D721Med (cell line): ENCODE data around the gene BEX5.
"Not testable (repeated sequence)": the region's sequence is repeated elsewhere in the genome, so short reads cannot be mapped to it uniquely, and the experiment has no call there.

Source experiments
- DNase-seq: peaks from one replicate; pipeline ENCODE4 v3.0.0; 2011; ENCODE audit warnings: low spot score; ENCODE audit not compliant: insufficient read length
- FAIRE-seq: peaks from 2 replicates; lab custom pipeline; 2011; peaks lifted over from hg19 to GRCh38; lab: Jason Lieb, UNC
- CTCF ChIP-seq: IDR thresholded peaks from 2 replicates; pipeline ENCODE4 v1.5.1; 2012; ENCODE audit warnings: mild to moderate bottlenecking, control low read depth; ENCODE audit not compliant: insufficient read depth; ENCODE audit errors: missing control alignments

The BEX5 gene

GRCh38 chrX:102155806-102156179, at the start of gene BEX5:
BEX5 (minus strand) TSS chrX:102155977; CDS start chrX:102154265, 1,712 bp downstream.
- DNase-seq (no peak), FAIRE-seq (no peak)
- no peak for TF ChIP-seq CTCF

- TF ChIP-seq CTCF, result no peak
- no peak for DNase-seq
- FAIRE-seq, result no peak
Observed at GRCh38 chrX:102185967-102186720, 30.4 kb upstream of the BEX5 start.

- DNase-seq (no peak), FAIRE-seq (no peak)
- no peak for TF ChIP-seq CTCF
Observed at GRCh38 chrX:102154900-102155805, 624 bp downstream of the BEX5 start.

DNA sequence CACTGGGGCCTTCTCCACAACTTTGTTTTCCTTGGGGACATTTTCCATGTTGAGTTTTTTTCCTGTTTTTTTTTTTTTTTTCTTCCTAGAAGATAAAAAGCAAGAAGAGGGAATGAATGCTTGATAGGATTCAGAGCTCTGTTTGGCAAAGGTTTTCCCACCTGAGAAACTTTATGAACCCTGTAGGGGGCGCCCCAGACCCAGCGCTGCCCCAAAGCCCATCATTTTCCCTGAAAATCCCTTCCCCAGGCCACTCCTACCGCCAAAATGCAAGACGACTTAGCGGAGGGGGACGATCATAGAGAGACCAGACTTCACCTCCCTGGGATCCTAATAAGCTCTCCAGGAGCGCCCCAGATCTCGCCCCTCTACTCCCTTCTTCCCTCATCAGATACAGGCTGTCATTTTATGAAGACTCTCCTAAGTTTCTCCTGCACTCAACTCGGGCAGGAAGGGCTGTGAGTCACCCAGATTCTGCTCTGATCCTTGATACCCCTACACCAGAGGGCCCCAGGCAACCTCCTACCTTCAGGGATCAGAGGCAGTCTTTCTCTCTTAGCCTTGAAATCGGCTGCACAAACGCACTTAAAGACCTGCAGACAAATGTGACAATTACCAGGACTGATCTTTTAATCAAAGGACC, 1.4 kb downstream of the BEX5 start:
- FAIRE-seq, result no peak
- no peak for DNase-seq
- TF ChIP-seq CTCF, result peak; percentile 7

DNA sequence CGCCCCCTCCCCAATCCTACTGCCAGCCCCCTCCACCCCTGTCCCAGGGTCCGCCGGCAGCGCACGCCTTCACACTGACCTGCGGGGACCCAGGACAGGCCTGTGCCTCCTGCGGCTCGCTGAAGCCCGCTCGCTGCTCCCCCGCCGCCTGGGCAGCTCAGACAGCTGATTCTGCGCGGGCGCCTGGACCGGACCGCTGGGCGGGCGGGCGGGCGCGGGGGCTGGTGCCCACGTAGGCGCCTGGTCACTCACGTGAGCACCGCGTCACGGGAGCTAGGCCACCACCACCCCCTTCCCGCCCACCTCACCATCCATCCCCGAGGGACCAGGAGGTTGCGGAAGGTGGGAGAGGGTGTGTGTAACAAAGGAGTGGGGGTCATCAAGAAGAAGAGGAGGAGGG, 13.5 kb downstream of the BEX5 start, which contains the start of gene TCEAL6:
TSS of gene TCEAL6 (minus strand) at position 208 of the 400 bp plus-strand sequence.
- DNase-seq, FAIRE-seq: not testable (repeated sequence)

- DNase-seq, FAIRE-seq: not testable (repeated sequence)
Observed at GRCh38 chrX:102141631-102142030, 14.1 kb downstream of the BEX5 start.

GRCh38 chrX:102140876-102141275, 14.9 kb downstream of the BEX5 start:
- FAIRE-seq, result not testable (repeated sequence)

DNA sequence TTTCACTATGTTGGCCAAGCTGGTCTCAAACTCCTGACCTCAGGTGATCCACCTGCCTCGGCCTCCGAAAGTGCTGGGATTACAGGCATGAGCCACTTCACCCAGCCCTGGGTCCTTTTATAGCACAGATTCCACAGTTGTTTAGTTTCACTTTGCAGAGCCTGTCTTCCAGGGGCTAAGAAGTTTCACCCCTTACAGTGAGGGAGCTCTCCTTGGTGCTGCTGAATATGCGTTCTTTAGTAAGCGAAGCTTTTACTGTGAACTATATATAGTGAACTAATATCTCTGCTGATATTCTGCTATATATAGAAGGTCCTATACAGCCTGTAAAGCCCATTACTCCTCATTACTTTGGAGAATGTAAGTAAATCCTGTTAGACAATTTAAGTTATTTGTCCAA, 17.7 kb downstream of the BEX5 start:
- TF ChIP-seq CTCF, result no peak
- FAIRE-seq (no peak), DNase-seq (no peak)

More at GRCh38 chrX:102140876-102141275, 14.9 kb downstream of the BEX5 start:
- DNase-seq, result not testable (repeated sequence)
